ENCODE data around the gene KCNH1. TPM values are rescaled to one million over a fixed set of nuclear protein-coding genes. Genes with fewer than 3 reads are reported as not detected.

Gene KCNH1
- total and polyA plus RNA-seq, 2 of the 4 experiments (the other 2 are of a cell fraction): 0.27 to 0.54 TPM

DNA sequence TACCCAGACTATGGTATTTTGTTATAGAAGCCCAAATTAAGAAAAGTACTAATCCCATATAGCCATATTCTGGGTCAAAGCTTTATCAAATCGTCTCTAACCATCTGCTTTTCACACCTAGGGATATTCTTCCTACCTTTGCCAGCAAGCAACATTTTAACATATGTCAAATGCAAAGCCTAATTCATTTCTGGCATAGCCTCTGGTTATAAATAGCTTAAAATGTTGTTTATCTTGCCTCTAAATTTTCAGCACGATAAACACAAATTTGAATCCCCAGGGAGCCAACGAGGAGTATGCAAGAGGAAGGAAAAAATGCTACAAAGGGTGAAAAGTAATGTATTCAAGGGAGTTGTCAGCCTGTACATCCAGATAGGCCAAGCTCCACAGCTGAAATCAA is 357.2 kb downstream of the KCNH1 start:
- Histone ChIP-seq H2BK5ac (ENCODE audit: low read depth, low read length, poor library complexity, severe bottlenecking) (no peak overlapping the region), H3K56ac (ENCODE audit: extremely low read depth, insufficient read depth, low read length) (no peak overlapping the region), H3K79me1 (ENCODE audit: low read depth in 1 of 2, low read length in 2 of 2) (no peaks in the 10 kb centered on the region), H4K8ac (ENCODE audit: low read depth in 2 of 2, low read length in 2 of 2) (no peak overlapping the region), H3K4me3 (ENCODE audit: insufficient read depth, low read depth, low read length) (no peak overlapping the region), H2BK120ac (ENCODE audit: low read depth, low read length) (no peak overlapping the region), H3K14ac (replicated peaks; ENCODE audit: low read depth, low read length) (no peak overlapping the region), H3K9ac (ENCODE audit: low read depth, low read length) (no peak overlapping the region), H2BK15ac (ENCODE audit: low read depth, low read length) (no peak overlapping the region), H2BK20ac (ENCODE audit: low read depth, low read length) (no peak overlapping the region), H3K4me2 (ENCODE audit: low read depth, low read length) (no peak overlapping the region), H4K5ac (ENCODE audit: low read depth, low read length) (no peak overlapping the region), H4K91ac (ENCODE audit: insufficient read depth, low read depth, low read length) (no peak overlapping the region), H3K23ac (ENCODE audit: low read depth, low read length) (no peak overlapping the region), H3K4me1 (ENCODE audit: control insufficient read depth, insufficient read depth, low read length) (no peaks in the 10 kb centered on the region), H2AK5ac (ENCODE audit: low read depth, low read length) (no peak overlapping the region), H3K36me3 (ENCODE audit: control insufficient read depth, insufficient read depth, low read length) (no peaks in the 10 kb centered on the region), H3K9me1 (ENCODE audit: insufficient read depth, low read length) (no peaks in the 10 kb centered on the region), H3K4ac (ENCODE audit: low read depth, low read length) (no peak overlapping the region), H2AK9ac (replicated peaks; ENCODE audit: low read depth, low read length, poor library complexity) (no peak overlapping the region), H3K9me3 (ENCODE audit: control insufficient read depth, insufficient read depth, low read length) (peaks cover 1% of the 10 kb centered on the region; the same call in 1 of the 2 replicates), H3K27me3 (ENCODE audit: control insufficient read depth, insufficient read depth, low read length) (no peaks in the 10 kb centered on the region), H3K18ac (ENCODE audit: low read depth, low read length) (no peak overlapping the region), H4K20me1 (ENCODE audit: insufficient read depth, low read length) (no peaks in the 10 kb centered on the region), H3K27ac (ENCODE audit: insufficient read depth, low read length) (no peak overlapping the region), H2AFZ (replicated peaks; ENCODE audit: low read length, poor library complexity) (no peak overlapping the region)
- dilution Hi-C loops (cut with HindIII; ENCODE audit: low sequenced_read_pairs, unreplicated experiment): no loop called here
- TF ChIP-seq SMC3 (IDR thresholded peaks at IDR 0.05; ENCODE audit: low read depth, low read length) (no peak), CEBPB (IDR thresholded peaks at IDR 0.05; ENCODE audit: low read depth, low read length) (no peak), FOS (IDR thresholded peaks at IDR 0.05; ENCODE audit: low read depth, low read length) (no peak), MXI1 (IDR thresholded peaks at IDR 0.05; ENCODE audit: borderline replicate concordance, low read depth, low read length) (no peak), CHD1 (IDR thresholded peaks at IDR 0.05; ENCODE audit: low read depth, low read length) (no peak), POLR2A (IDR thresholded peaks at IDR 0.05; ENCODE audit: low read depth, low read length) (no peak), RFX5 (IDR thresholded peaks at IDR 0.05; ENCODE audit: low read depth, low read length) (no peak), MAFK (IDR thresholded peaks at IDR 0.05; ENCODE audit: low read depth, low read length) (no peak), RCOR1 (IDR thresholded peaks at IDR 0.05; ENCODE audit: insufficient replicate concordance, low read length) (no peak), NFE2L2 (IDR thresholded peaks at IDR 0.05; ENCODE audit: low read depth, low read length) (no peak), RAD21 (IDR thresholded peaks at IDR 0.05; ENCODE audit: low read length) (no peak), MAZ (IDR thresholded peaks at IDR 0.05; ENCODE audit: borderline replicate concordance, low read depth, low read length) (no peak), BHLHE40 (IDR thresholded peaks at IDR 0.05; ENCODE audit: low read depth, low read length) (no peak)
- TF ChIP-seq, protein P1, sequence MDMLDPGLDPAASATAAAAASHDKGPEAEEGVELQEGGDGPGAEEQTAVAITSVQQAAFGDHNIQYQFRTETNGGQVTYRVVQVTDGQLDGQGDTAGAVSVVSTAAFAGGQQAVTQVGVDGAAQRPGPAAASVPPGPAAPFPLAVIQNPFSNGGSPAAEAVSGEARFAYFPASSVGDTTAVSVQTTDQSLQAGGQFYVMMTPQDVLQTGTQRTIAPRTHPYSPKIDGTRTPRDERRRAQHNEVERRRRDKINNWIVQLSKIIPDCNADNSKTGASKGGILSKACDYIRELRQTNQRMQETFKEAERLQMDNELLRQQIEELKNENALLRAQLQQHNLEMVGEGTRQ (IDR thresholded peaks at IDR 0.05; ENCODE audit: low read depth, low read length): no peak
- TF ChIP-seq, protein P2, sequence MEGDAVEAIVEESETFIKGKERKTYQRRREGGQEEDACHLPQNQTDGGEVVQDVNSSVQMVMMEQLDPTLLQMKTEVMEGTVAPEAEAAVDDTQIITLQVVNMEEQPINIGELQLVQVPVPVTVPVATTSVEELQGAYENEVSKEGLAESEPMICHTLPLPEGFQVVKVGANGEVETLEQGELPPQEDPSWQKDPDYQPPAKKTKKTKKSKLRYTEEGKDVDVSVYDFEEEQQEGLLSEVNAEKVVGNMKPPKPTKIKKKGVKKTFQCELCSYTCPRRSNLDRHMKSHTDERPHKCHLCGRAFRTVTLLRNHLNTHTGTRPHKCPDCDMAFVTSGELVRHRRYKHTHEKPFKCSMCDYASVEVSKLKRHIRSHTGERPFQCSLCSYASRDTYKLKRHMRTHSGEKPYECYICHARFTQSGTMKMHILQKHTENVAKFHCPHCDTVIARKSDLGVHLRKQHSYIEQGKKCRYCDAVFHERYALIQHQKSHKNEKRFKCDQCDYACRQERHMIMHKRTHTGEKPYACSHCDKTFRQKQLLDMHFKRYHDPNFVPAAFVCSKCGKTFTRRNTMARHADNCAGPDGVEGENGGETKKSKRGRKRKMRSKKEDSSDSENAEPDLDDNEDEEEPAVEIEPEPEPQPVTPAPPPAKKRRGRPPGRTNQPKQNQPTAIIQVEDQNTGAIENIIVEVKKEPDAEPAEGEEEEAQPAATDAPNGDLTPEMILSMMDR (conservative IDR thresholded peaks at IDR 0.05; ENCODE audit: low read depth, low read length): no peak
- TF ChIP-seq, protein P3, sequence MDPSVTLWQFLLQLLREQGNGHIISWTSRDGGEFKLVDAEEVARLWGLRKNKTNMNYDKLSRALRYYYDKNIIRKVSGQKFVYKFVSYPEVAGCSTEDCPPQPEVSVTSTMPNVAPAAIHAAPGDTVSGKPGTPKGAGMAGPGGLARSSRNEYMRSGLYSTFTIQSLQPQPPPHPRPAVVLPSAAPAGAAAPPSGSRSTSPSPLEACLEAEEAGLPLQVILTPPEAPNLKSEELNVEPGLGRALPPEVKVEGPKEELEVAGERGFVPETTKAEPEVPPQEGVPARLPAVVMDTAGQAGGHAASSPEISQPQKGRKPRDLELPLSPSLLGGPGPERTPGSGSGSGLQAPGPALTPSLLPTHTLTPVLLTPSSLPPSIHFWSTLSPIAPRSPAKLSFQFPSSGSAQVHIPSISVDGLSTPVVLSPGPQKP (IDR thresholded peaks at IDR 0.05; ENCODE audit: borderline replicate concordance, low read depth, low read length): no peak
- no TSS peak for BruUV-seq (replicated peaks)
- in situ Hi-C loops (cut with MboI; ENCODE audit: low sequenced_read_pairs): no loop called here
- ChIA-PET CTCF (no interaction called here), POLR2A (ENCODE audit: unreplicated experiment) (no interaction called here)
- intact Hi-C loops (cut with micrococcal nuclease): no loop called here
- DNase-seq: no peak
- no peak for ATAC-seq (ENCODE audit: low read depth)
- no CpG with 5 or more reads among the region's 3 CpGs for WGBS, 2 experiments (ENCODE audit: extremely low coverage in 2 of 2, insufficient read length in 1 of 2)
